NAMALWA (cell line): Measurements from ENCODE around the gene ARF6.

Experiments used
- DNase-seq: peaks from one replicate; pipeline ENCODE4 v3.0.0-alpha.2; 2015; ENCODE audit warnings: low spot score

Gene ARF6

GRCh38 chr14:49940808-49941421, 48.0 kb downstream of the ARF6 start:
- DNase-seq: no peak

GRCh38 chr14:49942090-49942489, 49.2 kb downstream of the ARF6 start:
- DNase-seq: no peak

GRCh38 chr14:49944501-49944900, 51.6 kb downstream of the ARF6 start:
- DNase-seq: no peak

GRCh38 chr14:49945448-49946319, 52.8 kb downstream of the ARF6 start:
- no peak for DNase-seq
